HG03175 (cell line): Measurements from ENCODE around the gene C20orf144.

Experiments used
- ATAC-seq: cut with Tn5 transposase; IDR thresholded peaks from one replicate; pipeline ENCODE4 v1.9.1; 2021; ENCODE audit warnings: mild to moderate bottlenecking, moderate library complexity; ENCODE audit not compliant: unreplicated experiment

Gene C20orf144

GRCh38 chr20:33676121-33676520, 14.0 kb downstream of the C20orf144 start:
- no peak for ATAC-seq

GRCh38 chr20:33676652-33677645, 14.8 kb downstream of the C20orf144 start:
- ATAC-seq = no peak

GRCh38 chr20:33677991-33678702, 16.0 kb downstream of the C20orf144 start:
- no peak for ATAC-seq

GRCh38 chr20:33679758-33680485, 17.8 kb downstream of the C20orf144 start:
- peak; percentile 70 for ATAC-seq

- no peak for ATAC-seq
Measured at GRCh38 chr20:33680686-33681085, 18.6 kb downstream of the C20orf144 start.

GRCh38 chr20:33681288-33681687, 19.2 kb downstream of the C20orf144 start:
- no peak for ATAC-seq

GRCh38 chr20:33681728-33682353, 19.7 kb downstream of the C20orf144 start:
- no peak for ATAC-seq

GRCh38 chr20:33684533-33685327, 22.6 kb downstream of the C20orf144 start:
- no peak for ATAC-seq

- ATAC-seq = peak; percentile 34
Measured at GRCh38 chr20:33685328-33686099, 23.4 kb downstream of the C20orf144 start.

- peak; percentile 88 for ATAC-seq
Measured at GRCh38 chr20:33686100-33686983, 24.2 kb downstream of the C20orf144 start, which contains the start of gene E2F1. TSS of gene E2F1 (minus strand) at chr20:33686385. CDS start at chr20:33686264, 121 bp downstream.

- ATAC-seq = no peak
Measured at GRCh38 chr20:33686984-33687366, 24.8 kb downstream of the C20orf144 start.

- ATAC-seq = no peak
Measured at GRCh38 chr20:33687370-33687915, 25.3 kb downstream of the C20orf144 start.

GRCh38 chr20:33687993-33688937, 26.1 kb downstream of the C20orf144 start:
- ATAC-seq = no peak

- ATAC-seq = no peak
Measured at GRCh38 chr20:33688938-33689424, 26.9 kb downstream of the C20orf144 start.

GRCh38 chr20:33689493-33689892, 27.4 kb downstream of the C20orf144 start:
- no peak for ATAC-seq

- no peak for ATAC-seq
Measured at GRCh38 chr20:33689973-33690372, 27.8 kb downstream of the C20orf144 start.
